Endodermal cell (in vitro differentiated cells): ENCODE measurements around the gene ZYX. TPM values are rescaled to one million over a fixed set of nuclear protein-coding genes. Genes with fewer than 3 reads are reported as not detected.

ENCODE experiments used
- DNase-seq: peaks from one replicate; pipeline ENCODE4 v3.0.0-alpha.2; 2017
- H3K27ac ChIP-seq: 2 replicates; pipeline ENCODE4 v1.5.1; 2013; ENCODE audit warnings: mild to moderate bottlenecking, low read depth, low read length, moderate library complexity
- H3K27me3 ChIP-seq: 2 replicates; pipeline ENCODE4 v1.6.1; 2013; ENCODE audit warnings: mild to moderate bottlenecking, low read length, moderate library complexity; ENCODE audit not compliant: insufficient read depth, control insufficient read depth, poor library complexity, severe bottlenecking
- H3K36me3 ChIP-seq: 2 replicates; pipeline ENCODE4 v1.7.0; 2013; ENCODE audit warnings: mild to moderate bottlenecking, low read length, moderate library complexity; ENCODE audit not compliant: control insufficient read depth, insufficient read depth
- H3K4me1 ChIP-seq: one replicate; pipeline ENCODE4 v1.7.0; 2013; ENCODE audit warnings: low read length; ENCODE audit not compliant: control insufficient read depth, insufficient read depth
- H3K4me3 ChIP-seq: 2 replicates; pipeline ENCODE4 v1.5.1; 2013; ENCODE audit warnings: mild to moderate bottlenecking, low read length, moderate library complexity
- H3K9ac ChIP-seq: 2 replicates; pipeline ENCODE4 v1.6.1; 2013; ENCODE audit warnings: mild to moderate bottlenecking, low read length, moderate library complexity; ENCODE audit not compliant: poor library complexity, severe bottlenecking; ENCODE audit errors: extremely low read depth
- H3K9me3 ChIP-seq: 2 replicates; pipeline ENCODE4 v1.6.1; 2013; ENCODE audit warnings: mild to moderate bottlenecking, low read length, moderate library complexity; ENCODE audit not compliant: control insufficient read depth
- H3K27ac Mint-ChIP-seq: 2 replicates; pipeline ENCODE4 v1.8.0; 2020; ENCODE audit warnings: mixed read lengths
- H3K27me3 Mint-ChIP-seq: 2 replicates; pipeline ENCODE4 v1.8.0; 2021; ENCODE audit warnings: mild to moderate bottlenecking, mixed read lengths; ENCODE audit not compliant: insufficient read depth
- H3K36me3 Mint-ChIP-seq: 2 replicates; pipeline ENCODE4 v1.8.0; 2020; ENCODE audit warnings: low read depth, mixed read lengths
- H3K4me1 Mint-ChIP-seq: 2 replicates; pipeline ENCODE4 v1.8.0; 2020; ENCODE audit warnings: mixed read lengths
- H3K4me3 Mint-ChIP-seq: 2 replicates; pipeline ENCODE4 v1.8.0; 2020; ENCODE audit warnings: mild to moderate bottlenecking, moderate library complexity, mixed read lengths
- H3K9me3 Mint-ChIP-seq: 2 replicates; pipeline ENCODE4 v1.8.0; 2020; ENCODE audit warnings: mild to moderate bottlenecking, mixed read lengths
- WGBS, 2 experiments: methylation state at CpG; one replicate each; pipeline versions ENCODE4 v1.1.5 to v1.1.7; 2013; ENCODE audit warnings: missing lambda C conversion rate in 2 of 2, mixed read lengths in 1 of 2; ENCODE audit not compliant: insufficient coverage in 1 of 2, insufficient read length in 1 of 2; 5-methylcytosine and 5-hydroxymethylcytosine counted together
- total RNA-seq, 2 donors: library from RNA; stranded (reverse); fragmentation: NEBNext Ultra II Directional in 1 of 2; extraction: Animal tissue kit (Norgen Biotek cat#: 25700) in 1 of 2; gene quantifications; 2 replicates in 1 of 2; 3 replicates in 1 of 2; pipeline ENCODE4 v1.2.1, GENCODE V29; 2021
- TF ChIP-seq, protein P1 (sequence below): fragments of 200-600 bp; sonication (generic); conservative IDR thresholded peaks from 2 replicates; pipeline ENCODE4 v1.5.0; 2021; ENCODE audit warnings: antibody characterized with exemption, mild to moderate bottlenecking

ZYX gene
- total RNA-seq, 2 donors from 2014 or later: 127 to 161 TPM

DNA sequence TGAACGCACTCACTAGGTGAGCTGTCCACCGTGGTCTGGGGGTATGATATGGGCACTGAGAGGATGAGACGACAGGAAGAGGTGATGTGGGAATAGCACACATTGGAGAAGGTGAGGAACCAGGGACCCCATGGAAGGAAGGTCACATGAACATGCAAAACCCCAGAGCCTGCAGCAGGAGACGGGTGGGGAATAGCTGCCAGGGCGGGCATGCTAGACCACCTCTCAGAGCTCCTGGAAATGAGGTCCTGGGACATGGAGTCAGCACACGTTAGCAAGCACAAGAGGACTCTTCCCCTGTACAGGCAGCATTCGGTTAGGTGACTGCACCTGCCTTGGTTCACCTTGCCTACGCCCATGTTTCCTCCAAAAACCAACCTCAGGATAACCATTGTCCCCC, 26.8 kb upstream of the ZYX start:
- H3K4me1 Mint-ChIP-seq: no peaks in the 10 kb centered on the region
- TF ChIP-seq, protein P1, sequence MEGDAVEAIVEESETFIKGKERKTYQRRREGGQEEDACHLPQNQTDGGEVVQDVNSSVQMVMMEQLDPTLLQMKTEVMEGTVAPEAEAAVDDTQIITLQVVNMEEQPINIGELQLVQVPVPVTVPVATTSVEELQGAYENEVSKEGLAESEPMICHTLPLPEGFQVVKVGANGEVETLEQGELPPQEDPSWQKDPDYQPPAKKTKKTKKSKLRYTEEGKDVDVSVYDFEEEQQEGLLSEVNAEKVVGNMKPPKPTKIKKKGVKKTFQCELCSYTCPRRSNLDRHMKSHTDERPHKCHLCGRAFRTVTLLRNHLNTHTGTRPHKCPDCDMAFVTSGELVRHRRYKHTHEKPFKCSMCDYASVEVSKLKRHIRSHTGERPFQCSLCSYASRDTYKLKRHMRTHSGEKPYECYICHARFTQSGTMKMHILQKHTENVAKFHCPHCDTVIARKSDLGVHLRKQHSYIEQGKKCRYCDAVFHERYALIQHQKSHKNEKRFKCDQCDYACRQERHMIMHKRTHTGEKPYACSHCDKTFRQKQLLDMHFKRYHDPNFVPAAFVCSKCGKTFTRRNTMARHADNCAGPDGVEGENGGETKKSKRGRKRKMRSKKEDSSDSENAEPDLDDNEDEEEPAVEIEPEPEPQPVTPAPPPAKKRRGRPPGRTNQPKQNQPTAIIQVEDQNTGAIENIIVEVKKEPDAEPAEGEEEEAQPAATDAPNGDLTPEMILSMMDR: no peak
- no peaks in the 10 kb centered on the region for H3K4me1 ChIP-seq
- no peaks in the 10 kb centered on the region for H3K9me3 ChIP-seq
- no peaks in the 10 kb centered on the region for H3K36me3 Mint-ChIP-seq
- no peak overlapping the region for H3K9ac ChIP-seq
- H3K27me3 Mint-ChIP-seq: peaks cover 20% of the 10 kb centered on the region
- H3K27ac ChIP-seq: no peak overlapping the region
- WGBS, 2 experiments: 91% methylated on average over 5 to 8 of the region's 8 CpGs
- H3K9me3 Mint-ChIP-seq: no peaks in the 10 kb centered on the region
- no peak for DNase-seq
- no peak overlapping the region for H3K27ac Mint-ChIP-seq
- H3K36me3 ChIP-seq: no peaks in the 10 kb centered on the region
- peaks cover 2% of the 10 kb centered on the region for H3K27me3 ChIP-seq
- H3K4me3 Mint-ChIP-seq: no peak overlapping the region
- no peak overlapping the region for H3K4me3 ChIP-seq

GRCh38 chr7:143354965-143355364, 26.2 kb upstream of the ZYX start:
- H3K4me3 Mint-ChIP-seq: no peak overlapping the region
- no peak overlapping the region for H3K27ac Mint-ChIP-seq
- H3K36me3 Mint-ChIP-seq: no peaks in the 10 kb centered on the region
- H3K27ac ChIP-seq: no peak overlapping the region
- H3K4me1 Mint-ChIP-seq: no peaks in the 10 kb centered on the region
- no peaks in the 10 kb centered on the region for H3K9me3 ChIP-seq
- 87 to 93% methylated on average over 6 to 8 of the region's 8 CpGs for WGBS, 2 experiments
- H3K27me3 Mint-ChIP-seq: peaks cover 21% of the 10 kb centered on the region
- DNase-seq: peak; percentile 42
- no peaks in the 10 kb centered on the region for H3K4me1 ChIP-seq
- H3K9ac ChIP-seq: no peak overlapping the region
- H3K27me3 ChIP-seq: peaks cover 8% of the 10 kb centered on the region
- no peaks in the 10 kb centered on the region for H3K9me3 Mint-ChIP-seq
- H3K36me3 ChIP-seq: no peaks in the 10 kb centered on the region
- H3K4me3 ChIP-seq: no peak overlapping the region
- TF ChIP-seq, protein P1: no peak

DNA sequence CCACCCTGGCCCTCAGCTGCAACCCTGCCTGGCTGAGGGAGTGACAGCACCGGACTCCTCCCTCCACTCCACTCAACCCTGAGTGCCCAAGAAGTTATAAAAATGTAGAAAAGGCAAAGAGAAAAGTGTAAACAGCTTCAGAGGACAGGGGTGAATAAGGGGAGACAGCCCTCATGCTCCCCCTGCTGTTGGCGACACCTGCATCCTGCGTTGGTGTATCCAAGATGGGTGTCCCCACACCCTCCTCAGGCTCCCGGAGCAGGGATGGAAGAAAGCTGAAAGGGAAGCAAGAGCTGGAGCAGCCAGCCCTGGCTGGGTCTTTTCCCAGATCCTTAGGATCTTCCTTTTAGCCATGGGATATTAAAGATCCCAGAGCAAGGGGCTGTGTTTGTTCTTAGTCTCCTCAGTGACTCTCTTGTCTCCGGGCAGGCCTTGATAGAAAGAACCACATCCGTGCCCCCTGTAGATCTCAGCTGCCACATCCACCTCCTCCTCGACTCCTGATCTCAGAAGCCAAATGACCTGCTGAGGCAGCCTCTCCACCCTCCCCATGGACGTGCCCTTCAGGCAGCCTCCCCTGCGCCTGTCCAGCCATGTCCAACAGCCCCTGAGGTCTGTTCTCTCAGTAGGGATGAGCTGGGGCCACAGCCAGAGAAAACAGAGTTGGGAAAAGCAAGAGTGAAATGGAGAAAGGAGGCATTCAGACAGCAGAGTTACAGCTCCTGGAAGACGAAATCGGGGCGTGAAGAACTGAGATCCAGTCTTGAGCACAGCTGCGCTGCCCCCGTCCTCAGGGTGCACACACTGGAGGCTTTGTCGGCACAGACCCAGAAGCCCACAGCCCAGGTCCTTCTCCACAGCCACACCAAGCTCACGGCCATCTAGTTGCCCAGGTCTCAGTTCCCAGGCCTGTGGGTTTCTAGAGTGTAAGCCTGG, 25.4 kb upstream of the ZYX start:
- Histone ChIP-seq H3K4me3 (no peak overlapping the region), H3K36me3 (no peaks in the 10 kb centered on the region), H3K27ac (no peak overlapping the region), H3K9ac (no peak overlapping the region), H3K4me1 (no peaks in the 10 kb centered on the region), H3K27me3 (peaks cover 15% of the 10 kb centered on the region), H3K9me3 (no peaks in the 10 kb centered on the region)
- Mint-ChIP-seq H3K9me3 (no peaks in the 10 kb centered on the region), H3K36me3 (no peaks in the 10 kb centered on the region), H3K4me3 (no peak overlapping the region), H3K4me1 (no peaks in the 10 kb centered on the region), H3K27ac (no peak overlapping the region), H3K27me3 (peaks cover 28% of the 10 kb centered on the region)
- TF ChIP-seq, protein P1: peak; percentile 36
- DNase-seq: peak; percentile 59
- 87 to 96% methylated on average over 10 to 15 of the region's 16 CpGs for WGBS, 2 experiments
